ENCODE measurements around the gene SH3PXD2A. TPM values are rescaled to one million over a fixed set of nuclear protein-coding genes. Genes with fewer than 3 reads are reported as not detected.

Gene SH3PXD2A
- polyA plus RNA-seq, 4 donors = 2.2 to 28.3 (median 8.7) TPM

DNA sequence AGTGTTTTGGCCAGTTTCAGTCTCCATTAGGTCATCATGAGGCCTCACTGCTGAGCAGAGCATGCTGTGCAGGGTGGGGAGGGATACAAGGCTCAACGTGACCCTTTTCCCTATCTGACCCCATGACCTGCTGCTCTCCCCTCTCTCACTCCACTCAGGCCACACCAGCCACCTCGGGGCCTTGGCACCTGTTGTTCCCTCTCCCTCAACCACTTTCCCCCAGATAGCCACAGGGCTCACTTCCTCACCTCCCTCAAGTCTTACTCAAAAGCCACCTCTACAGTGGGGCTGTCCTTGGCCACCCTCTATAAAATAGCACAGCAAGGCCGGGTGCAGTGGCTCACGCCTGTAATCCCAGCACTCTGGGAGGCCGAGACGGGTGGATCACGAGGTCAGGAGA is 13.9 kb downstream of the SH3PXD2A start:
- FAIRE-seq (no peak), DNase-seq (no peak)
- H3K36me3 ChIP-seq (ENCODE audit: control insufficient read depth in 3 of 3, insufficient read depth in 2 of 3, low read depth in 1 of 3, low read length in 3 of 3) = peaks cover 0 to 22% (median 0%) of the 10 kb centered on the region in 3 donors
- no peaks in the 10 kb centered on the region for H3K9me3 ChIP-seq (ENCODE audit: control insufficient read depth in 2 of 2, insufficient read depth in 1 of 2, low read depth in 1 of 2, low read length in 1 of 2)
- H3K27me3 ChIP-seq (ENCODE audit: control insufficient read depth in 3 of 3, insufficient read depth in 3 of 3, low read length in 3 of 3) = no peaks in the 10 kb centered on the region
- H3K27ac ChIP-seq (ENCODE audit: low read depth in 1 of 3, low read length in 2 of 3) = no peak overlapping the region
- H3K4me1 ChIP-seq (ENCODE audit: control insufficient read depth in 3 of 3, insufficient read depth in 2 of 3, low read depth in 1 of 3, low read length in 2 of 3) = peaks cover 0 to 66% (median 18%) of the 10 kb centered on the region in 3 donors
- no peak overlapping the region for H3K4me3 ChIP-seq (ENCODE audit: low read depth in 1 of 3, low read length in 3 of 3)
- 87 to 92% (median 88%) methylated on average over 7 of the region's 7 CpGs for WGBS, 3 donors

DNA sequence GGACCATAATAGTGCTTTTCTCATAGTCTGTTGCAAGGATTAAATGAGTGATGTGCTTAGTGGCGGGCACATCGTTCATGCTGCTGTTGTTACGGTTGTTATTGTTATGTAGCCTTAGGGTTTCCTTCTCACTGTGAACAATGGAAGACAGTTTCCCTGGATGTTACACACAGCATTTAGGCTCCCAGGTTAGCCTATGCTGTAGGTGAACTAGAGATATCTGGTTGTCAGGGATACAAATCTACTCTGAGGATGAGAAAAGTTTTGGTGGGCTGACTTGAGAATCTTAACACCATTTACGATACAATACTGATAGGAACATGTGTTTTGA is 14.7 kb downstream of the SH3PXD2A start:
- 76 to 98% (median 91%) methylated on average over 4 of the region's 4 CpGs for WGBS, 3 donors
- no peaks in the 10 kb centered on the region for H3K27me3 ChIP-seq (ENCODE audit: control insufficient read depth in 3 of 3, insufficient read depth in 3 of 3, low read length in 3 of 3)
- H3K36me3 ChIP-seq (ENCODE audit: control insufficient read depth in 3 of 3, insufficient read depth in 2 of 3, low read depth in 1 of 3, low read length in 3 of 3) = peaks cover 0 to 22% (median 0%) of the 10 kb centered on the region in 3 donors
- peaks cover 0 to 66% (median 10%) of the 10 kb centered on the region in 3 donors for H3K4me1 ChIP-seq (ENCODE audit: control insufficient read depth in 3 of 3, insufficient read depth in 2 of 3, low read depth in 1 of 3, low read length in 2 of 3)
- H3K27ac ChIP-seq (ENCODE audit: low read depth in 1 of 3, low read length in 2 of 3) = peak overlapping the region in 1 of 3 donors; percentile 36
- no peaks in the 10 kb centered on the region for H3K9me3 ChIP-seq (ENCODE audit: control insufficient read depth in 2 of 2, insufficient read depth in 1 of 2, low read depth in 1 of 2, low read length in 1 of 2)
- DNase-seq (no peak), FAIRE-seq (no peak)
- H3K4me3 ChIP-seq (ENCODE audit: low read depth in 1 of 3, low read length in 3 of 3) = no peak overlapping the region

DNA sequence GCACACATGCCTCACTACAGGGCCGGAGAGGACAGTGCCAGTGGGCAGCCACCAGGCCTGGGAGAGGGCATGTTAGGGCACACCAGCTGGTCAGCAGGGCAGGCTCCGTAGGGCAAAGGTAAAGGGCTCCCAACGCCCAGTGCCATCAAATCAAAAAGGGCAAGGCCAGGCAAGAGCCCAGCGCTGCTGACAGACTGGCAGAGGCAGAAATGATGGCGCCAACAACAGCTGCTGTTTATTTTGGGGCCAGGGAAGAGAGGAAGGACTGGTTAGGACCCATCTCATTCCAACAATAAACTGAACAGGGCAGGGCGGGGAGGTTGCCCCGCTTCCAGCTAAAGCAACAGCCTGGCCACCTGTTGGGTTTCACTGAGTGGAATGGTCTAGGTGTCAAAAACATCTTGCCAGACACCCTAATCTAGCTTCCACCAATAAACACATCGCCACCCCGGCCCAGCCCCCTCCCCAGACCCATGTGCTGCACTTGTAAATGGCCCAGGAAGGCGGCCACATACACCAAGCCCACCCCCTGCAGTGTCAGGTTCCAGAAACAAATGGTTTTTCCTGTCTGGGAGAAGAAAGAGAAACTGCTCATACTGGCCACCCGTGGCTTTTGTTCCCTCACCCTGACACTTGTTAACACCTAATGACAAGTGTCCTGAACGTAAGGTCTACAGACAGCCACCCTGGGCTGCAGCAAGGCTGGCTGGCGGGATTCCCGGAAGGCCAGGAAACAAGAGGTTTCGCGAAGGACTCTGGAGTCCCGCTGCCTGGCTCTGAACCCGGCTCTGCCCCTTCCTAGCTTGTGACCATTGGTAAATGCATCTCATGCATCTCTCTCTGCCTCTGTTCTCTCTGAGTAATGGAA is 15.3 kb downstream of the SH3PXD2A start:
- peaks cover 2 to 69% (median 14%) of the 10 kb centered on the region in 3 donors for H3K4me1 ChIP-seq (ENCODE audit: control insufficient read depth in 3 of 3, insufficient read depth in 2 of 3, low read depth in 1 of 3, low read length in 2 of 3)
- no peaks in the 10 kb centered on the region for H3K27me3 ChIP-seq (ENCODE audit: control insufficient read depth in 3 of 3, insufficient read depth in 3 of 3, low read length in 3 of 3)
- peaks cover 0 to 22% (median 0%) of the 10 kb centered on the region in 3 donors for H3K36me3 ChIP-seq (ENCODE audit: control insufficient read depth in 3 of 3, insufficient read depth in 2 of 3, low read depth in 1 of 3, low read length in 3 of 3)
- 61 to 68% (median 62%) methylated on average over 18 of the region's 18 CpGs for WGBS, 3 donors
- no peak for FAIRE-seq
- peak in 1 of 2 donors; percentile 26 for DNase-seq
- H3K27ac ChIP-seq (ENCODE audit: low read depth in 1 of 3, low read length in 2 of 3) = peak overlapping the region in 2 of 3 donors; percentile 19 to 36
- H3K4me3 ChIP-seq (ENCODE audit: low read depth in 1 of 3, low read length in 3 of 3) = no peak overlapping the region
- no peaks in the 10 kb centered on the region for H3K9me3 ChIP-seq (ENCODE audit: control insufficient read depth in 2 of 2, insufficient read depth in 1 of 2, low read depth in 1 of 2, low read length in 1 of 2)

DNA sequence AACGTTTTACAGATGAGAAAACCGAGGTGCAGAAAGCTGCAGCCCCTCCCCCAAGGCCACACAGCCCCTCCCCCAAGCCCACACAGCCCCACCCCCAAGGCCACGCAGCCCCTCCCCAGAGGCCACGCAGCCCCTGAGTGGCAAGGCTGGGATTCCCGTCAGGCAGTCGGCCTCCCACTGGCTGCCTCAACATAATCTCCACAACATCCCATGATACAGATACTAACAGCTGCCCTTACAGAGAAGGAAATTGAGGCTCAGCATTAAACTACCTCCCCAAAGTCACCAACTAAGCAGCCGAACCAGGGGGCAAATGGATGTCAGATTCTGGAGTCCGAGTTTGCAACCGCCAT is 15.9 kb downstream of the SH3PXD2A start:
- Histone ChIP-seq H3K4me1 (ENCODE audit: control insufficient read depth in 3 of 3, insufficient read depth in 2 of 3, low read depth in 1 of 3, low read length in 2 of 3) (peaks cover 2 to 75% (median 14%) of the 10 kb centered on the region in 3 donors), H3K4me3 (ENCODE audit: low read depth in 1 of 3, low read length in 3 of 3) (no peak overlapping the region), H3K36me3 (ENCODE audit: control insufficient read depth in 3 of 3, insufficient read depth in 2 of 3, low read depth in 1 of 3, low read length in 3 of 3) (peaks cover 0 to 21% (median 0%) of the 10 kb centered on the region in 3 donors), H3K27ac (ENCODE audit: low read depth in 1 of 3, low read length in 2 of 3) (peak overlapping the region in 2 of 3 donors; percentile 19 to 36), H3K27me3 (ENCODE audit: control insufficient read depth in 3 of 3, insufficient read depth in 3 of 3, low read length in 3 of 3) (no peaks in the 10 kb centered on the region), H3K9me3 (ENCODE audit: control insufficient read depth in 2 of 2, insufficient read depth in 1 of 2, low read depth in 1 of 2, low read length in 1 of 2) (no peaks in the 10 kb centered on the region)
- WGBS, 3 donors = 73 to 81% (median 79%) methylated on average over 9 of the region's 9 CpGs
- DNase-seq (no peak), FAIRE-seq (no peak)

DNA sequence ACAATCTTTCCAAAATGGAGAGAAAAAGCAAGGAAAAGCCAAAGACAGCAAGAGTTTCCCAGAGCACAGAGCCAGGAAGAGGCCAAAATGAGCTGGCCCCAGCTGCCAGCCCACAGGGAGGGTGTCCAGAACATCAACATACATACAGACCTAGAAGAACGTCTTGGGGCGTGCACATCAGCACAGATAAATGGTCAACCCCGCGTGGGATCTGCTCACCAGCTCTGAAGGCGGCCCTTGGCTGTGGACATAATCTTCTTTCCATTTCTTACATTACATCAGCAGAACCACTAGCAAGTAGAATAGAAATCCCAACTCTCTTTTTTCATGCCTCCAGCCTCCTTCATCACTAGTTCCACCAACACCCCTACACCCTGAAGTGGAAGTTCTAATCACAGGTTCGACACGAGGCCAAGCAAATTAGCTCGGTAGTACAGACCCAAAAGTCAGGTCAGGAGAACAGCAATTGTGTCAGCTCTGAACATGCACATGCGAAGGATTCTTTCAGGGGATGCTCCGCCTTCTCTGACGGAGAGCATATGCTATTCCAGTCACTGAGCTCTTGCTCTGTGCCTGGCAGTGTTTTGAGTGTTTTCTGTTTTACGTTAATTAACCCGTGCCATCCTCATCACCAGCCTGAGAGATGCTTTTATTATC is 16.4 kb downstream of the SH3PXD2A start:
- Histone ChIP-seq H3K4me1 (ENCODE audit: control insufficient read depth in 3 of 3, insufficient read depth in 2 of 3, low read depth in 1 of 3, low read length in 2 of 3) (peaks cover 2 to 75% (median 16%) of the 10 kb centered on the region in 3 donors), H3K27me3 (ENCODE audit: control insufficient read depth in 3 of 3, insufficient read depth in 3 of 3, low read length in 3 of 3) (no peaks in the 10 kb centered on the region), H3K27ac (ENCODE audit: low read depth in 1 of 3, low read length in 2 of 3) (peak overlapping the region in 2 of 3 donors; percentile 10 to 51), H3K4me3 (ENCODE audit: low read depth in 1 of 3, low read length in 3 of 3) (no peak overlapping the region), H3K9me3 (ENCODE audit: control insufficient read depth in 2 of 2, insufficient read depth in 1 of 2, low read depth in 1 of 2, low read length in 1 of 2) (no peaks in the 10 kb centered on the region), H3K36me3 (ENCODE audit: control insufficient read depth in 3 of 3, insufficient read depth in 2 of 3, low read depth in 1 of 3, low read length in 3 of 3) (peaks cover 0 to 17% (median 0%) of the 10 kb centered on the region in 3 donors)
- WGBS, 3 donors = 70 to 90% (median 84%) methylated on average over 13 of the region's 13 CpGs
- FAIRE-seq (no peak), DNase-seq (no peak)

DNA sequence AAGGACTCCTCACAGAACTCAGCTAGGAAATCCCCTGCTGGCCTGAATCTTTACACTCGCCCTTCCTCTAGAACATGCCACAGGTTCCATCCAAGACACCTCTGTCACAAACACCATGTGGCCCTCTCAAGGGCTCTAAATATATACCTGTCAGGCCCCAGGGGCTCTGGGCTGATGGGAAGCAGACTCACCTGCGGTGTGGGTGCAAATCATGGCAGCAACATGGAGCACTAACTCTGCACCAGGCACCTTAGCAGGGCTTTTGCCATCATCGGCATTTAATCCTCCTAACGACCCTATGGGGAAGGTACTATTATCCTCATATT is 17.3 kb downstream of the SH3PXD2A start:
- peak overlapping the region in 1 of 3 donors; percentile 68 for H3K27ac ChIP-seq (ENCODE audit: low read depth in 1 of 3, low read length in 2 of 3)
- H3K4me3 ChIP-seq (ENCODE audit: low read depth in 1 of 3, low read length in 3 of 3) = no peak overlapping the region
- DNase-seq = no peak
- FAIRE-seq = no peak
- 77 to 78% (median 78%) methylated on average over 4 of the region's 4 CpGs for WGBS, 3 donors
- H3K27me3 ChIP-seq (ENCODE audit: control insufficient read depth in 3 of 3, insufficient read depth in 3 of 3, low read length in 3 of 3) = no peaks in the 10 kb centered on the region
- no peaks in the 10 kb centered on the region for H3K9me3 ChIP-seq (ENCODE audit: control insufficient read depth in 2 of 2, insufficient read depth in 1 of 2, low read depth in 1 of 2, low read length in 1 of 2)
- H3K36me3 ChIP-seq (ENCODE audit: control insufficient read depth in 3 of 3, insufficient read depth in 2 of 3, low read depth in 1 of 3, low read length in 3 of 3) = peaks cover 0 to 17% (median 0%) of the 10 kb centered on the region in 3 donors
- peaks cover 2 to 78% (median 22%) of the 10 kb centered on the region in 3 donors for H3K4me1 ChIP-seq (ENCODE audit: control insufficient read depth in 3 of 3, insufficient read depth in 2 of 3, low read depth in 1 of 3, low read length in 2 of 3)

DNA sequence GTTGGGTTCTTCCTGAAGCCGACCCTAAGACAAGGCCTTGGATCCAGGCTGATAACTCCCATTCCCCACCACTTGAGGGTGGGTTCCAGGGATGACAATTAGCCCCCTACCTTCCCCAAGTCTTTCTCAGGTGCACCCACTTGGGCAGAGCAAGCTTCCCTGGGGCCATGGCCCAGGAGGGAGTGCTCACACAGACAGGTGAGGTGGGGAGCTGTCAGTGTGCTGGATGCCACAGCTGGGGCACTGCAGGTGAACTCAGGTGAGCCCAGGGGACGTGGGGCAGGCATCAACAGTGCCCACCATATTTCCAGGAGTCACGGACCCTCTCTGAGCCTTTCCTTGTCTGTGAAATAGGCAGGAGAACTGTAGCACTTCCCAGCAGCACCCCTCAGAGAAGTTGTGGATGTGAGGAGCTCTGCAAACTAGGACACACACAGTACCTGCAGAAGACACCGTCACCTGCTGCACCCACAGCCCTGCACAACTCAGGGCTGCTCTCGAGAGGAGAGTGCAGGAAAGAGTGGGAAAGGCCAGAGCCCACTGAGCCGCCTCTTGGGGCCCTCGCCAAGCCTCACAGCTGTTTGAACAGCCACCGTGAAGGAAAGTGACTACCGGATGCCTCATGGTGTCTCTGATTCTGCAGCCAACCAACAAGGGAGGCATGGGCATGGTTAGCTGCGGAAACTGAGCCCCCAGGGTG is 17.9 kb downstream of the SH3PXD2A start:
- no peaks in the 10 kb centered on the region for H3K27me3 ChIP-seq (ENCODE audit: control insufficient read depth in 3 of 3, insufficient read depth in 3 of 3, low read length in 3 of 3)
- H3K9me3 ChIP-seq (ENCODE audit: control insufficient read depth in 2 of 2, insufficient read depth in 1 of 2, low read depth in 1 of 2, low read length in 1 of 2) = no peaks in the 10 kb centered on the region
- H3K4me3 ChIP-seq (ENCODE audit: low read depth in 1 of 3, low read length in 3 of 3) = no peak overlapping the region
- H3K27ac ChIP-seq (ENCODE audit: low read depth in 1 of 3, low read length in 2 of 3) = peak overlapping the region in 1 of 3 donors; percentile 68
- DNase-seq = no peak
- peaks cover 2 to 78% (median 22%) of the 10 kb centered on the region in 3 donors for H3K4me1 ChIP-seq (ENCODE audit: control insufficient read depth in 3 of 3, insufficient read depth in 2 of 3, low read depth in 1 of 3, low read length in 2 of 3)
- FAIRE-seq = no peak
- peaks cover 0 to 17% (median 0%) of the 10 kb centered on the region in 3 donors for H3K36me3 ChIP-seq (ENCODE audit: control insufficient read depth in 3 of 3, insufficient read depth in 2 of 3, low read depth in 1 of 3, low read length in 3 of 3)
- 63 to 73% (median 66%) methylated on average over 10 of the region's 10 CpGs for WGBS, 3 donors

DNA sequence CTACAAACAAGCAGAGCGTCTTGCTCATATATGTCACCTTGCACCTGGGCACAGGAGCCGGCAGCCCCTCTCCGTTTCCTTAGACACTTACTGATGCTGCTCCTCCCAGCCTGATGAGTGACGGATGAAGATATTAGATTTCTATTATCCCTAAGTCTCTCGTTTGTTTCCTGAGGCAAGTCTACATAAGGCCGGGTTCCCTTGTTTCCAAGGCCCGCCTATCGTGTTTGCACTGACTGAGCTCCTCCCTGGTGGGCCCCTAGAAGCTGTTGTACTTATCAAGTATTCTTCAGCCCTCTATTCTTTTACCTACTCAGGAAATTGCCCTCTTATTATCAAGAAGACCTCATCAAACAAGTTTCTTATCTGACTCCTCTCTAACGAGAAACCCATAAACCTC is 18.5 kb downstream of the SH3PXD2A start:
- DNase-seq (peak; percentile 37 to 83), FAIRE-seq (no peak)
- 18 to 56% (median 40%) methylated on average over 9 of the region's 9 CpGs for WGBS, 3 donors
- no peaks in the 10 kb centered on the region for H3K27me3 ChIP-seq (ENCODE audit: control insufficient read depth in 3 of 3, insufficient read depth in 3 of 3, low read length in 3 of 3)
- no peaks in the 10 kb centered on the region for H3K9me3 ChIP-seq (ENCODE audit: control insufficient read depth in 2 of 2, insufficient read depth in 1 of 2, low read depth in 1 of 2, low read length in 1 of 2)
- H3K4me3 ChIP-seq (ENCODE audit: low read depth in 1 of 3, low read length in 3 of 3) = no peak overlapping the region
- peaks cover 0 to 17% (median 0%) of the 10 kb centered on the region in 3 donors for H3K36me3 ChIP-seq (ENCODE audit: control insufficient read depth in 3 of 3, insufficient read depth in 2 of 3, low read depth in 1 of 3, low read length in 3 of 3)
- peak overlapping the region in 1 of 3 donors; percentile 68 for H3K27ac ChIP-seq (ENCODE audit: low read depth in 1 of 3, low read length in 2 of 3)
- H3K4me1 ChIP-seq (ENCODE audit: control insufficient read depth in 3 of 3, insufficient read depth in 2 of 3, low read depth in 1 of 3, low read length in 2 of 3) = peaks cover 2 to 82% (median 22%) of the 10 kb centered on the region in 3 donors
